Stimulated activated CD8-positive, alpha-beta memory T cell treated with anti-CD3 and anti-CD28 coated beads, Interleukin-2, amount 100 ng/mL, for 48 hours (primary cell): ENCODE results near the gene VSTM4.
A peak's percentile ranks its signal among the peaks of the same experiment; 100 is the strongest.

Experiments
- DNase-seq, 2 donors: peaks; one replicate each; pipeline ENCODE4 v3.0.0-alpha.2; 2020; ENCODE audit warnings: low read depth in 2 of 2

VSTM4 gene

DNA sequence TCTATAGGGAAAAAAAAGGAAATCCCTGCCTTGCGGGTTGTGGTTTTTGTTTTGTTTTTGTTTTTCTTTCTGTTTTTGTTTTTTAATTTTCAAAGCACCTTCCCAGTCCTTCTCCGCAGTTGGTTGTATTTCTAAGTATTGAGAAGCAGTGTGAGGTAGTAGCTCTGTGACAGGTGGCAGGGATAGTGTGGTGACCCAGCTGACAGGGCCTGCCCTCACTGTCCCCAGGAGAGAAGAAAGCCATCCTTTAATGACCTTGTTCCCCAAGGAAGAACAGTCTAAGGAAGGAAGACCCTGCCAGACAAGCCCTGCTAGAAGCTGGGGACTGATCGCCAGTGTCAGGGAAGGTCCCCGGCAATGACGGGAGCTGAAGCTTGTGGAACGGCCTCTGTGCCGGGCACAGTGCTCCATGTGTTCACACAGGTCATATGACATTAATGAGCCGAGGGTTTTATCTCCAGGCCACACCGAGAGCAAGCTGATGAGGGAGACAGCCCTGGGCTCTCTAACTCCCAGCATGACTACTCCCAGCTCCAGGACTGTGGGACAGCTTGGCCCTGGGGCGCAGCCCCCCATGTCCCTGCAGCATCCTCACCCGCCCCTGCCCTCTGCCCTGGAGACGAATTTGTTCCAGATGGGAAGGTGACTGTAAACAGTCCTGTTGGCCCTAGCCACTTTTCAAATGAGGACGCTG is 106.7 kb downstream of the VSTM4 start:
- no peak for DNase-seq

DNA sequence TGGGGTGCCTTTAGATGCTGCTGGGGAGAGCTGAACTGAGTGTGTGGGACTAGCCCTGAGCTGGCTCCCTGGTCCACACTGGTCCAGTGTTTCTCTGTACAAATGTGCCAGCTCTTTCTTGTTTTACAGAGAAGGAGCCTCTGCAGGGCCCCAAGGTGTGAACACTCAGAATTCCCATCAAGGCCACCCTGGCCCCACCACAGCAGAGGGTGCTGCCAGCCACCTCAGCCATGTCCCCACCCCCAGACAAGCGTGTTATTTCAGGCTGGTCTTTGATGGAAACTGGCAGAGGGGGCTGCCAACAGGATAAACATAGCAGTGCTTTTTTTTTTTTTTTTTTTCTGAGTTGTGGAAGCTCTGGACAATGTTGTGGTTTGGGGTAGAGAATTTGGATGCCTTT is 107.2 kb downstream of the VSTM4 start:
- no peak for DNase-seq

DNA sequence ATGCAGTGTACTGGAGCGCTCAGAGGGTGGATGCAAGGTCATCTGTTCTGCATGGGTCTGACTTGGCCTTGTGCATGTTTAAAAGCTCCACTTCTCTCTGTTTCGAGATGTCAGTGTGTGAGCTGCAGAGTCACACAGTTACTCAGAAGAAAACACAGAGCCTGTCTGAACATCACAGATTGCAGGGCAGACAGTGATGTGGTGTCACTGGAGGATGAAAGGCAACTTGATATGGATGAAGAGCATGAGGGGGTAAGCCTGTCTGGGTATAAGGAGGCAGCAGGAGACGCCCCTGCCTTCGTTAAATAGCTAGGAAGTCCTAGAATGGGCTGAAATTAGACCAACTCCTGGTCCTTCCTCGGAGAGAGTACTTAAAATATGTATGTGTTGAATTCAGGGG is 108.2 kb downstream of the VSTM4 start:
- no peak for DNase-seq

DNA sequence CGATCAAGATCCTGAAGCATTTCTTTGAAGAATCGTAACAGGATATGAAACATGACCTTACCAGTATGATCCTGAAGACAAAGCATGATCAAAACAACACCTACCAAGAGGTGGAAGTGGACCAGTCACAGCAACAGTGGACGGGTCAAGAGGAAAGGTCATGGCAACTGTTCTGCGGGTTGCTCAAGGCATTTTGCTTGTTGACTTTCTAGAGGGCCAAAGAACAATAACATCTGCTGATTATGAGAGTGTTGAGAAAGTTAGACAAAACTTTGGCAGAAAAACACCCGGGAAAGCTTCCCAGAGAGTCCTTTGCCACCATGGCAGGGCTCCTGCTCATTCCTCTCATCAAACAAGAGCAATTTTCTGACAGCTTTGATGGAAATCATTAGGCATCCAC is 110.1 kb downstream of the VSTM4 start:
- DNase-seq: no peak

DNA sequence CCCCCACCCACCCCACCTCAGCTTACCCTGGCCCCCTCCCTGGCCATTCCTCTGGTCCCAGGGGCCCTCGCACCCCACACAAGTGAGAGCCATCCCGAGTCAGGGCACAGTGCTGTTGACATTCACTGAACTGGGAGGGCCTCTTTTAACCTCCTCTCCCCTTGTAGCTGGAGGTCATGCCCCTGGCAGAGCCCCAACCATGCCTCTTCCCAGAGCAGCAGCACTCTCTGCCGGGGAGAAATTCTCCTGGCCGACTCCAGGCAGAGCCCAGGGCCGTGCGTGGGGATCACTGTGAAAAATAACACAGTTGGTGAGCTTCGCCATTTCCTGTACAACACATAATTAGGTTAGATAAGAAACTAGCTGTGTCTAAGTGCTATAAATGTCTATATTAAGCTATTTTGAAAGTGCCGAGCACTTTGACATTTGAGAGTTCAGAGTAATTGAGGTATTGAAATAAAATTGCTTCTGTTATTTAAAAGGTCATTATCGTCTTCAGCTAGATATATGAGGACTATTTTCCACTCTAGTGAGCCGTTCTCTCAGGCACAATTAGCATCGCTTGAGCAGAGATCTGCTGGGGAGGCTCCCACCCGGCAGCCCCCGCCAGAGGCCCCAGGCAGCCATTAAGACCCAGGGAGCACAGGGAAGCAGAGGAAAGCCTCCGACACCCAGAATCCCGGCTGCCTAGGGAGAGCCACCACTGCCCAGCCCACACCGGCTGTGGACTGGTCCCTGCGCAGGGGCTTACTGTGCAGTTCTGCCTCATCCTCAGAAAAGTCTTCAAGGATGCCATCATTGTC is 113.3 kb downstream of the VSTM4 start:
- DNase-seq: no peak

DNA sequence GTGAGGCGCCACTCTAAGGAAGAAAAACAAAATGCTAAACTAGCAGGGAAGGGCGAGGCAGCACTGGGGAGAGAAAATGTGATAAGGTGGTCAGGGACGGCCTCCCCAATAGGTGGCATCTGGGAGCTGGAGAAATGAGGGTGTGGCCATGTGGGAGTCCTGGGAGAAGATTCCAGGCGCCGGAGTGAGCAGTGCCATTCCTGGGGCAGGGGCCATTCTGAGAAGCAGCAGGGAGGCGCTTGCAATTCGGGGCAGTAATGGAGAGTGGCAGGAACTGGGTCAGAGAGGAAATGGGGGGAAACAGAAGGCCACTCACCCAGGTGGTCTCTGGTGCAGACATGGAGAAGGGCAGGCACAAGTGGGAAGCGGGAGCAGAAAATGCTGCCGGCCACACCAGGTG is 113.9 kb downstream of the VSTM4 start:
- DNase-seq: no peak

DNA sequence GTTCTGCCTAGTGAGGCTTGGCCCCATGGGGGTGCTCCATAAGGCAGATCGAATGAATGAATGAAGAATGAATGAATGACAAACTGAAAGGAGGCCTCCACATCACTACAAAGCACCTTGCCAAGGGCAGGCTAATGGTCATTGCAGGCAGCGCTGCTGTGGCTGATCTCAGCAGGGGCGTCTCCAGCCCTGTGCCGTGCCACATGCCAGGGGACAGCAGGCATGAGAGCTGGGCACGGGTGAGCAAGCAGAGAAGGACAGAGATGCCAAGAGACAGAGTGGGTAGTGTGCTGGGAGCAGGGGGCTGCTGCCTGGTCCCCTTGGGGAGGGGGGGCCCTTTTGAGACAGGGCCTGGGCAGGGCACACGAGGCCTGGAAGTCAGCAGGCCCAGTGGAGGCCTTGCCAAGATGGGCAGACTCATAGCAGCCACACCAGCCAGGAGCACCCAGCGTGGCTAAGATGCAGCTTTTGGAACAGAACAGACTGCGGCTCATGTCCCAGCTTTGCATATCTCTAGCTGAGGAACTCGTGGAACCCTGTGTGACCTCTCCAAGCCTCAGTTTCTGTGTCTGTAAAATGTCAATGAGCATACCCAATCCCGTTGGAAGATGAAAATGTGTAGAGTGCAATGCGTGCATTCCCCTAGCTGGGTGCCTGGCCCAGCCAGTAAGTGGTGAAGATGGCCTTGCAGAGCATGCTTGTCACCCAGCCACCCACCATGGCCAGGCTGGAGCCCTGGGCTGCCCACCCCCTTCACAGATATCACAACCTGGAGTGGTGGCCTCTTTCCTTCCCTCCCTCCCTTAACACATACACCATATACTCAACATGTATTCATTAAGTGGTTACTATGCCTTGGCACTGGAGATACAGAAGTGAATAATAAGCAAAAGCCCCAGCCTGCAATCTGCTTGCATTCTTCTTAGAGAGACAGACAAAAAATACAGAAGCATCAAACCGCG is 114.6 kb downstream of the VSTM4 start:
- no peak for DNase-seq

DNA sequence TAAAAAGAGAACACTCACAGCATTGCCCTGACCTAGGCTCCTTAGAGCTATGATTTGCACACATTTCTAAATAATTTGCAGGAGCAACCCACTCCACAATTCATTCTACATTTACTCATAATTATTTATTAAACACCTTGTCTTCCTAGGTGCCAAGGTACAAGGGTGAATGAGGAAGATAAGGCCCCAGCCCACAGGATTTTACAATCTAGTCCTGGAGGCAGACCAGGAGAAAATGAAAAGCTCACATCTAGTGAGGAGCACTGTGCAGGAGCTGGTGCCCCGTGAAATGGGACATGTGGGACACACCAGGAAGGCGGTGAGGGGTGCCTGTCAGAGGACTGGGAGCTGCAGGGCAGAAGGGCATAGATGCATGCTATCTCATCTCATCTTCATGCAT is 116.0 kb downstream of the VSTM4 start:
- DNase-seq: no peak

DNA sequence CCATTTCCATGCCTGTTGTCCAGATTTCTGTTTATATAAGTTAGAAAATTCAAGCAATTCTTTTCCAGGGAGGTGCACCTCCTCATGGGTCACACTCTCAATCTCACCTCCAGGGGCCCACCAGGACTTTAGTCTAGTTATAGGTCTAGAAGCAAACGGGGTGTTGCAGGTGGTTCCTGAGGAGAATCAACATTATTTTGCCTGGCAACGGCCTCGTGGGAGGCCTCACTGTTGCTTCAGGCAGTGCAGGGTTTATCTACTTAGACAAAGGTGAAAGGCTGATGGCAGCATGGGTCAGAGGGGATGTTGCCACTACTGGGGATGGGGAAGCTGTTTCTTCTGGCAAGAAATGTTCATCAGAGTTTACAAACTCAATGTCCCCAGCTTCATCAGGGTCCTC is 119.0 kb downstream of the VSTM4 start:
- DNase-seq: no peak

DNA sequence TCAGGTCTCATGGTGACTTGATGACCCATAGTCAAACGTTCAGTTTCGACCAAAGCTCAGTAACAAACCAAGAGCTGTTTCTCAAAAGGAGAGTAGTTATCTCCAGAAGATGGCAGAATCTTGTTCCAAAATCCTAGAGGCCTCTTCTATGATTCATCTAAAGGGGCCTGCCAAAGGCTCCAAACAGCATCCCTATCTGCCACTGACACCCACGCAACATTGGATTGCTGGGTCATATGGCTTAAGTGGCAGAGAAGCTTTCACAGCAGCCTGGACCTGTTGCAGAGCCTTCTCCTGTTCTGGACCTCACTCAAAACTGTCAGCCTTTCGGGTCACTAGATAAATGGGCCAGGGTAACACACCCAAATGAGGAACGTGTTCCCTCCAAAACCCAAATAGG is 121.7 kb downstream of the VSTM4 start:
- no peak for DNase-seq

DNA sequence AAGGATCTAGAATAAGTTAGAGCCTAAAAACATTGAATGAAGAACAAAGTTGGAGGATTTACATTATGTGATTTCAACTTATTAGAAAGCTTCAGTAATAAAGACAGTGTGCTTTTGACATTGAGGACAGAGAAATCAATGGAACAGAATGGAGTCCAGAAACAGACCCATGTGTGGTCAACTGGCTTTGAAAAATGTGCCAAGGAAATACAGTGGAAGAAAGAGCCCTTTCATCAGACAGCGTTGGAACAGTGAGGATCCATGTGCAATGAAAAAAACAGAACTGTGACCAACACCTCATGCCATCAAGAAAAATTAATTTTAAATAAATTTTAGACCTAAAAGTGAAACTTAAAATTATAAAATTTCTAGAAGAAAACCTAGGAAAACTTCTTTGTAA is 125.1 kb downstream of the VSTM4 start:
- DNase-seq: no peak

DNA sequence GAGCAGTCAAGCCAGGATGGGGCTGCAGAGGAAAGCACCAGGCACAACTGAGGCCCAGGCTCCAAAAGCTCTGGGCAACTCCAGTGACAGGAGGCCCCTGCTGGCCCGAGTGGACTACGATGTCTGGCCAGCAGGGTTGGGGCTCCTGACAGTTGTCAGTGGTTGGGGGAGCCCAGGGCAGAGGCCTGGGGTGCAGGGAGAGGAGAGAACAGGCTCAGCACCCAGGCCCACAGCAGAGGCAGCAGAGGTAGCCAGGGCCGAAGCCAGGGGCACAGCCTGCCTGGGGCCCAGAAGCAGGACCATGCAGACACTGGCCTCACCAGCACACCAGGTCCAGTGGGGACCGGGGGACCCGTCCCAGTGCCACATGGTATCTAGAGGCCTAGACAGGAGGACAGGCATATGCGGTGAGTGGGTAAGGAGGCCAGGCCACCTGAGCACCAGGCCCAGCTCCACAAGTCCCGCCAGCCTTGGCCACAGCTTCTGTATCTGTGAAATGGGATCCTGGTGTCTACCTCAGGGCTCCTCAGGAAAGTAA is 129.6 kb downstream of the VSTM4 start:
- DNase-seq: no peak

DNA sequence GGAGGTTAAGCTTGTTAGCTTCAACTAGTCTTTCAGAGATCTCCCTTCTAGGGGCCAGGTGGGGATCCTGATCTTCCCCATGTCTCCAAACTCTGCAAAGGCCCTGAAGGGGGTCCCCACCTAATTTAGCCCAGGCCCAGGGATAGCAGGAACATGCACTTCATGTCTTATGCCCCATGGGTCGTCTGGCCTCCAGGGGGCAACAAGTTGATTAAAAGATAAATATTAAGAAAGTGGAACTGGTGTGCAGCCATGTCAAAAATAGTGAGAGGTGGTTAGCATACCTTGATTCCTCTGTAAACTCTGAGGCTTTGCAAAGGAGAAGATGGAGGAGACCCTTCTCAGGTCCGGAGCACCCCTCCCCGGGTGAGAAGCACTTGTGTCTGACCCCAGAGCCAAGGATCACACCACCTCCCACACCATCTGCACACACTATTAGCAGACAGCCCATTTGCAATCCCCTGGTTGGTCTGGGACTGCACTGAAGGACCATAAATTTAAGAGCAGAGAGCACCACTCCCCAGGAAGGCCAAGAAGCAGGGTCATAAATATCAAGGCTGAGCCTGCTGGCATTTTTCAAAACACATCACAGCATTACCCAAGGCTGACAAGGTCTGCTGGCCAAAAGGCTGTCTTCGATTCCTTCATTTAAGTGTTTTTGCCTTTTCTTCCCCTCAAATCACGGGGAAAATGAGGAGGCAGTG is 131.5 kb downstream of the VSTM4 start:
- DNase-seq: no peak

DNA sequence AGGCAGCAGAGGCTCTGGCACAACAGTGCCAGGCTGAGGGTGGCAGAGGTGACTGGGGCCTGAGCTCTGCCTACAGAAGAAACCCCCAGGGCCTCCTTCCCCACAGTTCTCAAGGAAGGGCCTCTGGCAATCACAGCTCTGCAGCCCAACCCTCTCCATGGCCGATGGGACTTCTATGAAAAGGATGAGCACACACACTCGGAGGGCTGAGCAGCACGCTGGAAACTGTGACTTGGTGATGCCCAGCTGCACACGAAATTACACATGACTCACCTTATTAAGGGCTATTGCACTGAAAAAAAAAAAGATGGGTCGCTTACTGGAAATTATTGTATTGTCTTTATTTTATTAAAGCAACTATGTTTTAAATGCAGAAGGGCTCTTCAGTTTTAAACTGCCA is 132.7 kb downstream of the VSTM4 start:
- no peak for DNase-seq

DNA sequence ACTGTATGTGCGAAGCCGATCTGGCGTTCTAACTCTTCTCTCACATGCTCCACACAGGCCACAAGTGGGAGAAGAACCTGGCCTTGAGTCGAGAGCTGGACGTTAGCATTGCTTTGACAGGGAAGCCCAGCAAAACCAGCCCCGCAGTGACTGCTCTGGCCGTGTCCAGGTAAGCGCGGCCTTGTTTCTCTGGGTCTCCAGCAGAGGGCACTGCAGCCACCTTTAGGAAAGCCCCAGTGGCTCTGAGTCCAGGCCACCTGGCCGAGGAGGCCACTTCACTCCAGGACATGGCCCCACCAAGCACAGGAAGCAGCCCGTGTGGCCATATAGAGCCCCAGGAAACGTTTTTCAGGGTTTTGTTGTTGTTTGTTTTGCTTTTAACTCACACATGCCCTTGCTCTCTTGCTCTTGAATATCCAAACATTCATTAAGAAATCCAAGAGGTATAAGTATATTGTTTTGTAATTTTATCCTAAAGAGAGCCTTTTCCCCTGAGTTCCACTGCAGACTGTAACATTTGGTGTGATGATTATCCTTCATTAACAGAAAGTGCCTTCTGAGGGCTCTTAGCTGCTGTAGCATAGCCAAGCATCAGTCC is 133.9 kb downstream of the VSTM4 start:
- DNase-seq: peak; percentile 21 to 23

DNA sequence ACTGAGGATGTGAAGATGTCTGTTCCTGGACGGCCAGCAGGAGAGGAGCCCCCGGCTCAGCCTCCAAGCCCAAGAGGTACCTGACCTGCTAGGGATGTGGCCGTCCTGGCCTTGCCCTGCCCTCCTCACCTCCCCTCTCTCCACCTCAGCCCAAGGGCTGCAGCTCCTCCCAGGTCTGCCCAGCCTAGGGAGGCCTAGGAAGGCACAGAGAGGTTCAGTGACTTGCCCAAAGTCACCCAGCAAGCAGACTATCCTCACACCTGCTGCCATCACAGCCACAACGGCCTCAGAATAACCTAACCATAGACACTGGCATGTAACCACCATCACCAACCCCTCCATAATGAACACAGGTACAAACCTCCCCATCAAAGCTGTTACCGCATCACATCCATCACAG is 137.0 kb downstream of the VSTM4 start:
- no peak for DNase-seq

DNA sequence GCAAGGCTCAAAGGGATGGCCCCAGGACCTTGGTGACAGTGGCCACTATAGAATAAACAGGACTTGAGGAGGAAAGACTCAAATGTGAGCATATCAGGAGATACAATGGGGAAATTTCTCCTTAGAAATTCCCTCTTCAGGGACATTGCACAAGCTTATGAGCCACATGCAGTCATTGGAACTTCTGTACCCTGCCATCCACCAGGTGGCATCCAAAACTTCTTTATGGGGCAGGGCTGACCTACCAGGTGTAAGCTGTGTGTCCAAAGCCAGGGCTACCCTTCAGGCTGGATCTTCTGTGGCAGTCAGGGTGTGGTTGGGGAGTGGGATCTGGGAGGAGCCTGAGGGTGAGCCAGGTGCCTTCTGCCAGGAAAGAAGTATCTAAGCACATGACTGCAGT is 139.1 kb downstream of the VSTM4 start:
- no peak for DNase-seq

DNA sequence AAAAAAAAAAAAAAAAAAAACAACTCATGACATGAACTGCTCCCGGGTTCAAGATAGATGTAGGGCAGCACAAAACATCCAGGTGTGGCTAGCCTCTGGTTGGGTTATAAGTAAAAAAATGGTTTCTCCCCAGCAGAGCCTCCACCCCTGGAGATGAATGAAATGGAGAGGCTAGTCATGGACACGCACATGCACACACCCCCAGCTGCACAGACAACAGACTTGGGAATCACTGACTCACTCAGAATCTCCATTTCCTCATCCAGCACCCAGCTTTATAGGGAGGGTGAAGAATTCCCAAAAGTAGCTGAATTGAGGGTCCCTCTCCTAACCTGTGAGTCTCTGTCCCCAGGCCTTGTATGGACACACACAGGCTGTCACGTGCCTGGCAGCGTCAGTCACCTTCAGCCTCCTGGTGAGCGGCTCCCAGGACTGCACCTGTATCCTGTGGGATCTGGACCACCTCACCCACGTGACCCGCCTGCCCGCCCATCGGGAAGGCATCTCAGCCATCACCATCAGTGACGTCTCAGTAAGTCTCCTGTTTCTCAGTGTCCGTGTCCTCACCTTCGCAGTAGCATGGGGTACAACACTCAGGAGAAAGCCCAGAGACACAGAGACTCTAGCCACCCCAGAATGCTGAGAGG is 140.7 kb downstream of the VSTM4 start:
- no peak for DNase-seq

DNA sequence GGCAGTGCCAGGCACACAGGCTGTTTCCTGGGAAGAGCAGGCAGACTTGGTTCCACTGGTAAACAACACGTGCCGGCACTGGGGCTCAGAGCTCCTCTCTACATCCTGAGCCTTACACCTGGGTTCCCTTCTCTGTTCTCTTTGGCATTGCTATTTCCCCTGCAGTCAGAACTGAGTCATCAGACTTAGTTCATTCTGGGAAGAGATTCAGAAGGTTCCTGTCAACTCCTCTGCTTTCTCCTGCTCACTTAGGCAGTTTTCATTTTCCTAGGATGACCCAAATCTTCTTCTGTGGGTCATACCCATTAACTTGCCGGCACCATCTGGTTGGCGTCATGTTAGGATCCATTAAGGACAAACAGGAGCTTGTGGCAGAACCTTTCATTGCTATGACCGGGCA is 142.3 kb downstream of the VSTM4 start:
- DNase-seq: no peak

DNA sequence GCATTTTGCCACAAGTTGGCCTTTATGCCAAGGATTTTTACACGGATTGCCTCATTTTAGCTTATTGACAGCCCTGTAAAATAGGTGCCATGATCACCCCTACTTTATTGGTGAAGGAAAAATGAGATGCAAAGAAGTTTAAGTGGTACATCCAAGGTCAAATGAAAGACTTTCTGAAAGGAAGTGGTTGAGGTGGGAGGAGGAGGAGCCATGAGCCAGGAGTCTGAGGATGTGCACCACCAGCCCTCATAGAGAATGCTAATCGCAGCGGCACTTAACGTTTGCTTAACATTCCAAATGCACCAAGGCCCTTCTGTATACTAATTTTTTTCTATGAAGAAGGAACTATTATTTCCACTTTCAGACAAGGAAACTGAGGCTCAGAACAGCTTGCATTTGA is 144.7 kb downstream of the VSTM4 start:
- no peak for DNase-seq

DNA sequence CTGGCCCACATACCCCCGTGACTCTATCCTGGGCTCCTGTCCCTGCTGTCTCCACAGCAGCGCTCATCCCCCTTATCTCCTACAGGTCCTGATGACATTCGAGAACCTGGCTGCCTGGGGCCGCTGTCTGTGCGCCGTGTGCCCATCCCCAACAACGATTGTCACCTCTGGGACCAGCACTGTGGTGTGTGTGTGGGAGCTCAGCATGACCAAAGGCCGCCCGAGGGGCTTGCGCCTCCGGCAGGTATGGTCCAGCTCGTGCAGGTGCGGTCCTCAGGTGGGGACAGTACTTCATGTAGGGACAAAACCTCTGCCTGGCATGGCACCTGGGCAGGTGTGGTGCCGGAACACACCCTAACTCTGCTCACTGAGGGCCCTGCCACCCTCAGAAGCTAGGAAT is 145.3 kb downstream of the VSTM4 start:
- DNase-seq: no peak
